ENCODE results near the gene THPO. TPM values are rescaled to one million over a fixed set of nuclear protein-coding genes. Genes with fewer than 3 reads are reported as not detected.

The THPO gene
- total and polyA plus RNA-seq, 5 donors from 2014 or later: not detected

- no peaks in the 10 kb centered on the region for H3K9me3 ChIP-seq (ENCODE audit: control insufficient read depth in 2 of 2, low read length in 2 of 2)
- Mint-ChIP-seq H3K27me3 (peaks cover 67% of the 10 kb centered on the region), H3K4me1 (peaks cover 0 to 16% (median 3%) of the 10 kb centered on the region in 4 donors), H3K36me3 (no peaks in the 10 kb centered on the region), H3K4me3 (peak overlapping the region; percentile 43 to 80 (median 60)), H3K27ac (no peak overlapping the region), H3K9me3 (peaks cover 0 to 3% (median 0%) of the 10 kb centered on the region in 7 donors)
- H3K4me1 ChIP-seq (ENCODE audit: control insufficient read depth, insufficient read depth, low read length, poor library complexity, severe bottlenecking): peaks cover 12% of the 10 kb centered on the region
- H3K4me3 ChIP-seq (ENCODE audit: low read depth, low read length): no peak overlapping the region
- ATAC-seq (ENCODE audit: low read depth in 2 of 2) (no peak), DNase-seq (no peak)
- H3K36me3 ChIP-seq (ENCODE audit: control insufficient read depth, insufficient read depth, low read length): no peaks in the 10 kb centered on the region
- H3K27ac ChIP-seq (ENCODE audit: insufficient read depth, low read length, poor library complexity, severe bottlenecking): no peak overlapping the region
- H3K27me3 ChIP-seq (ENCODE audit: control insufficient read depth, insufficient read depth, low read length): peaks cover 23% of the 10 kb centered on the region
Observed at GRCh38 chr3:184378651-184379357, 797 bp upstream of the THPO start.

GRCh38 chr3:184377374-184377773 lies 633 bp downstream of the THPO start:
- H3K36me3 ChIP-seq (ENCODE audit: control insufficient read depth, insufficient read depth, low read length): no peaks in the 10 kb centered on the region
- Mint-ChIP-seq H3K4me1 (peaks cover 0 to 16% (median 3%) of the 10 kb centered on the region in 4 donors), H3K36me3 (no peaks in the 10 kb centered on the region), H3K9me3 (peaks cover 0 to 3% (median 0%) of the 10 kb centered on the region in 7 donors), H3K27ac (no peak overlapping the region), H3K27me3 (peaks cover 57% of the 10 kb centered on the region), H3K4me3 (no peak overlapping the region)
- peaks cover 12% of the 10 kb centered on the region for H3K4me1 ChIP-seq (ENCODE audit: control insufficient read depth, insufficient read depth, low read length, poor library complexity, severe bottlenecking)
- no peak overlapping the region for H3K4me3 ChIP-seq (ENCODE audit: low read depth, low read length)
- peaks cover 23% of the 10 kb centered on the region for H3K27me3 ChIP-seq (ENCODE audit: control insufficient read depth, insufficient read depth, low read length)
- DNase-seq (no peak), ATAC-seq (ENCODE audit: low read depth in 2 of 2) (no peak)
- H3K9me3 ChIP-seq (ENCODE audit: control insufficient read depth in 2 of 2, low read length in 2 of 2): no peaks in the 10 kb centered on the region
- no peak overlapping the region for H3K27ac ChIP-seq (ENCODE audit: insufficient read depth, low read length, poor library complexity, severe bottlenecking)

GRCh38 chr3:184375747-184376461 lies 2.1 kb downstream of the THPO start:
- Histone ChIP-seq H3K27ac (ENCODE audit: insufficient read depth, low read length, poor library complexity, severe bottlenecking) (no peak overlapping the region), H3K36me3 (ENCODE audit: control insufficient read depth, insufficient read depth, low read length) (no peaks in the 10 kb centered on the region), H3K9me3 (ENCODE audit: control insufficient read depth in 2 of 2, low read length in 2 of 2) (no peaks in the 10 kb centered on the region), H3K4me1 (ENCODE audit: control insufficient read depth, insufficient read depth, low read length, poor library complexity, severe bottlenecking) (peaks cover 5% of the 10 kb centered on the region), H3K27me3 (ENCODE audit: control insufficient read depth, insufficient read depth, low read length) (peaks cover 22% of the 10 kb centered on the region), H3K4me3 (ENCODE audit: low read depth, low read length) (no peak overlapping the region)
- peaks cover 45% of the 10 kb centered on the region for H3K27me3 Mint-ChIP-seq
- peaks cover 0 to 16% (median 4%) of the 10 kb centered on the region in 4 donors for H3K4me1 Mint-ChIP-seq
- ATAC-seq (ENCODE audit: low read depth in 2 of 2): no peak
- H3K4me3 Mint-ChIP-seq: no peak overlapping the region
- no peak for DNase-seq
- H3K27ac Mint-ChIP-seq: peak overlapping the region in 1 of 3 donors; percentile 11
- H3K36me3 Mint-ChIP-seq: no peaks in the 10 kb centered on the region
- H3K9me3 Mint-ChIP-seq: peaks cover 0 to 3% (median 0%) of the 10 kb centered on the region in 7 donors

GRCh38 chr3:184373422-184373821 lies 4.6 kb downstream of the THPO start:
- peaks cover 0 to 2% (median 0%) of the 10 kb centered on the region in 7 donors for H3K9me3 Mint-ChIP-seq
- peaks cover 31% of the 10 kb centered on the region for H3K27me3 Mint-ChIP-seq
- H3K4me3 Mint-ChIP-seq: no peak overlapping the region
- H3K4me3 ChIP-seq (ENCODE audit: low read depth, low read length): no peak overlapping the region
- H3K27me3 ChIP-seq (ENCODE audit: control insufficient read depth, insufficient read depth, low read length): peaks cover 10% of the 10 kb centered on the region
- ATAC-seq (ENCODE audit: low read depth in 2 of 2) (no peak), DNase-seq (no peak)
- no peaks in the 10 kb centered on the region for H3K4me1 ChIP-seq (ENCODE audit: control insufficient read depth, insufficient read depth, low read length, poor library complexity, severe bottlenecking)
- H3K4me1 Mint-ChIP-seq: peaks cover 0 to 9% (median 5%) of the 10 kb centered on the region in 4 donors
- H3K36me3 Mint-ChIP-seq: peaks cover 11% of the 10 kb centered on the region
- no peak overlapping the region for H3K27ac ChIP-seq (ENCODE audit: insufficient read depth, low read length, poor library complexity, severe bottlenecking)
- H3K27ac Mint-ChIP-seq: no peak overlapping the region
- no peaks in the 10 kb centered on the region for H3K9me3 ChIP-seq (ENCODE audit: control insufficient read depth in 2 of 2, low read length in 2 of 2)
- H3K36me3 ChIP-seq (ENCODE audit: control insufficient read depth, insufficient read depth, low read length): peaks cover 8% of the 10 kb centered on the region

- DNase-seq: no peak
Observed at GRCh38 chr3:184372911-184373310, 5.1 kb downstream of the THPO start.

GRCh38 chr3:184372296-184372821 lies 5.6 kb downstream of the THPO start:
- H3K27me3 Mint-ChIP-seq: peaks cover 20% of the 10 kb centered on the region
- H3K36me3 Mint-ChIP-seq: peaks cover 17% of the 10 kb centered on the region
- peaks cover 0 to 2% (median 0%) of the 10 kb centered on the region in 7 donors for H3K9me3 Mint-ChIP-seq
- H3K36me3 ChIP-seq (ENCODE audit: control insufficient read depth, insufficient read depth, low read length): peaks cover 17% of the 10 kb centered on the region
- H3K9me3 ChIP-seq (ENCODE audit: control insufficient read depth in 2 of 2, low read length in 2 of 2): no peaks in the 10 kb centered on the region
- H3K27ac ChIP-seq (ENCODE audit: insufficient read depth, low read length, poor library complexity, severe bottlenecking): no peak overlapping the region
- H3K27me3 ChIP-seq (ENCODE audit: control insufficient read depth, insufficient read depth, low read length): peaks cover 5% of the 10 kb centered on the region
- H3K4me3 ChIP-seq (ENCODE audit: low read depth, low read length): no peak overlapping the region
- ATAC-seq (ENCODE audit: low read depth in 2 of 2) (no peak), DNase-seq (no peak)
- no peaks in the 10 kb centered on the region for H3K4me1 ChIP-seq (ENCODE audit: control insufficient read depth, insufficient read depth, low read length, poor library complexity, severe bottlenecking)
- peak overlapping the region in 1 of 4 donors; percentile 8 for H3K4me3 Mint-ChIP-seq
- peak overlapping the region in 1 of 3 donors; percentile 80 for H3K27ac Mint-ChIP-seq
- H3K4me1 Mint-ChIP-seq: peaks cover 4 to 9% (median 6%) of the 10 kb centered on the region in 4 donors

More at GRCh38 chr3:184372911-184373310, 5.1 kb downstream of the THPO start:
- no peak for ATAC-seq (ENCODE audit: low read depth in 2 of 2)
- H3K4me1 ChIP-seq (ENCODE audit: control insufficient read depth, insufficient read depth, low read length, poor library complexity, severe bottlenecking): no peaks in the 10 kb centered on the region
- no peak overlapping the region for H3K4me3 Mint-ChIP-seq
- H3K27me3 ChIP-seq (ENCODE audit: control insufficient read depth, insufficient read depth, low read length): peaks cover 8% of the 10 kb centered on the region
- peaks cover 1 to 9% (median 5%) of the 10 kb centered on the region in 4 donors for H3K4me1 Mint-ChIP-seq
- H3K9me3 Mint-ChIP-seq: peaks cover 0 to 2% (median 0%) of the 10 kb centered on the region in 7 donors
- peaks cover 14% of the 10 kb centered on the region for H3K36me3 ChIP-seq (ENCODE audit: control insufficient read depth, insufficient read depth, low read length)
- H3K27ac Mint-ChIP-seq: no peak overlapping the region
- H3K27me3 Mint-ChIP-seq: peaks cover 26% of the 10 kb centered on the region
- no peaks in the 10 kb centered on the region for H3K9me3 ChIP-seq (ENCODE audit: control insufficient read depth in 2 of 2, low read length in 2 of 2)
- H3K4me3 ChIP-seq (ENCODE audit: low read depth, low read length): no peak overlapping the region
- H3K36me3 Mint-ChIP-seq: peaks cover 13% of the 10 kb centered on the region
- H3K27ac ChIP-seq (ENCODE audit: insufficient read depth, low read length, poor library complexity, severe bottlenecking): no peak overlapping the region

GRCh38 chr3:184371570-184372018 lies 6.4 kb downstream of the THPO start:
- Mint-ChIP-seq H3K36me3 (peaks cover 22% of the 10 kb centered on the region), H3K4me1 (peaks cover 4 to 14% (median 11%) of the 10 kb centered on the region in 4 donors), H3K27ac (peak overlapping the region in 2 of 3 donors; percentile 70 to 80), H3K9me3 (no peaks in the 10 kb centered on the region), H3K4me3 (peak overlapping the region in 1 of 4 donors; percentile 13), H3K27me3 (peaks cover 13% of the 10 kb centered on the region)
- Histone ChIP-seq H3K4me3 (ENCODE audit: low read depth, low read length) (no peak overlapping the region), H3K27ac (ENCODE audit: insufficient read depth, low read length, poor library complexity, severe bottlenecking) (no peak overlapping the region), H3K27me3 (ENCODE audit: control insufficient read depth, insufficient read depth, low read length) (peaks cover 2% of the 10 kb centered on the region), H3K36me3 (ENCODE audit: control insufficient read depth, insufficient read depth, low read length) (peaks cover 21% of the 10 kb centered on the region), H3K4me1 (ENCODE audit: control insufficient read depth, insufficient read depth, low read length, poor library complexity, severe bottlenecking) (no peaks in the 10 kb centered on the region), H3K9me3 (ENCODE audit: control insufficient read depth in 2 of 2, low read length in 2 of 2) (no peaks in the 10 kb centered on the region)
- DNase-seq (peak; percentile 19 to 81 (median 58)), ATAC-seq (ENCODE audit: low read depth in 2 of 2) (peak; percentile 91 to 94)
